Vagina (tissue), 2 donors: ENCODE results near the gene FAF1.

ENCODE experiments used
- CTCF ChIP-seq, 3 experiments: fragments of 450-650 bp in 2 of 3; fragments of 200-600 bp in 1 of 3; sonication (generic) in 1 of 3; IDR thresholded peaks; one replicate each; pipeline ENCODE4 v1.5.1; 2017 to 2019; ENCODE audit warnings: antibody characterized with exemption in 3 of 3, mild to moderate bottlenecking in 2 of 3, moderate library complexity in 2 of 3
- POLR2AphosphoS5 ChIP-seq, 2 donors: sonication (generic); formaldehyde crosslinking; IDR thresholded peaks; one replicate each; pipeline ENCODE4 v1.9.0; 2017; ENCODE audit warnings: antibody characterized with exemption in 2 of 2, mild to moderate bottlenecking in 2 of 2, low read depth in 1 of 2; ENCODE audit not compliant: insufficient read depth in 1 of 2

GRCh38 chr1:50735443-50735842 is 224.6 kb downstream of the FAF1 start:
- TF ChIP-seq POLR2AphosphoS5 (IDR thresholded peaks at IDR 0.05; ENCODE audit: insufficient read depth in 1 of 2, low read depth in 1 of 2) = no peak
- peak in 1 of 3 experiments; percentile 19 for TF ChIP-seq CTCF (IDR thresholded peaks at IDR 0.05)
